HG02759 (cell line): Measurements from ENCODE around the gene SLC35D3.
"Not testable (repeated sequence)": the region's sequence is repeated elsewhere in the genome, so short reads cannot be mapped to it uniquely, and the experiment has no call there.

ENCODE experiments used
- ATAC-seq: cut with Tn5 transposase; IDR thresholded peaks from one replicate; pipeline ENCODE4 v1.9.1; 2021; ENCODE audit warnings: mild to moderate bottlenecking, moderate library complexity; ENCODE audit not compliant: unreplicated experiment

Gene SLC35D3

DNA sequence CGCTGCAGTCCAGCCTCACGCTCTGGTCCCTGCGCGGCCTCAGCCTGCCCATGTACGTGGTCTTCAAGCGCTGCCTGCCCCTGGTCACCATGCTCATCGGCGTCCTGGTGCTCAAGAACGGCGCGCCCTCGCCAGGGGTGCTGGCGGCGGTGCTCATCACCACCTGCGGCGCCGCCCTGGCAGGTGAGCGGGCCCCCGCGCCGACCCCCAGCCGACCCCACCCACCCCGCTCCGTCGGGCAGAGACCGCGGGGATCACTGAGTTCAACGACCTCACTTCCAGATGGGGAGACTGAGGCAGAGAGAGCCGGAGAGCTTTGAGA, 545 bp downstream of the SLC35D3 start:
- peak; percentile 33 for ATAC-seq

DNA sequence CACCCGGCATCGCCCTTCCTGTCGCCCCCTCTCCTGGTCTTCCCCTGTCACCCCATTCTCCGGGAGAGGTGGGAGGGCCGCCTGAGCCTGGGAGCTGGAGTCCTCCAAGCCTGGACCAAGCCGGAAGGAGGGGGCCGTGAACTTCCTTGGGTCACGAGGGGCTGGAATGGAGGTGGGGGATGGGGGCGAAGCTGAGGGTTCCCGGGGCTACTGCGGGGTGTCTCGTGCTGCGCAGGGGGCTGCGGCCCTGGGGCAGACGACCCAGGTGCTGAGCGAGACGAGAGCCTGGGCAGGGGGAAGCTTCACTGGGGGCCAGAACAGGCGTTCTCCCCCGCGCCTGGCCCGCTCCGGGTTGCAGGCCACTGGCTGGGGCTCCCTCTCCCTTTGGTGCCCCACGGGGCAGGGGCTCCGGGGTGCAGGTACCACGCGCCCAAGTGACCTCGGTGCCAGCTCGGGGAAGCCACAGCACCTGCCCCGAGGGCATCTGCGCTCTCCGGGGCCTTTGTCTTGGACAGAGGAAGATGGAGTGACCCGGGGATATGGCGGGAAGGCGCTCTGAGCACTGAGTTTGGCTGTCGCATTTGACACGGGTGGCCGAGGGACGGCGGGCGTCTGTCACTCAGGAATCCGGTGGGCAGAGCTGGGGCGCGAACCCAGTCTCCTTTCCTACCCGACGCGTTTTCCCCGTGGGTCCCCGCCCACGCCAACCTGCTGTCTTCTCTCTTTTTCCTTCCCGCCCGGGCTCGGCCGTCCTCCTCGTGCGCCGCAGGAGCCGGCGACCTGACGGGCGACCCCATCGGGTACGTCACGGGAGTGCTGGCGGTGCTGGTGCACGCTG, 1.2 kb downstream of the SLC35D3 start:
- no peak for ATAC-seq

GRCh38 chr6:136923954-136924673, 2.0 kb downstream of the SLC35D3 start:
- no peak for ATAC-seq

GRCh38 chr6:136926383-136926782, 4.3 kb downstream of the SLC35D3 start:
- ATAC-seq: no peak

DNA sequence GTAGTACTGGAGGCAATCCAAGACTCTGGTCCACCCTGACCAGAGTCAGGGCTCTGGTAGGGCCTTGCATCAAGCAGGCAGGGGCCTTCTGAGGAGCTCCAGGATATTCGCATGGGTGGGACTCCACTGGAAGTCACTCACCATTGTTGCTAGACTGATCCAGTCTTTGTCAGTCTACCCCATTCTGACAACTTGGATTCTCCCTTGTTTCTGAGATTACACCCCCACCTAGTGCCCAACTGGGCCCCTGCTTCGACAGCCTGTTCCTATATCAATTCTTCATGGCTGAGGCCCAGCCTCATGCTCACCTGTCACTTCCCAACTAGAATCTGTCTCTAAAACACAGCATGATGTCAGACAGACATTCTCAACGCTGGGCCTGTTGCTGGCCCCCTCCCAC, 5.2 kb downstream of the SLC35D3 start:
- no peak for ATAC-seq

DNA sequence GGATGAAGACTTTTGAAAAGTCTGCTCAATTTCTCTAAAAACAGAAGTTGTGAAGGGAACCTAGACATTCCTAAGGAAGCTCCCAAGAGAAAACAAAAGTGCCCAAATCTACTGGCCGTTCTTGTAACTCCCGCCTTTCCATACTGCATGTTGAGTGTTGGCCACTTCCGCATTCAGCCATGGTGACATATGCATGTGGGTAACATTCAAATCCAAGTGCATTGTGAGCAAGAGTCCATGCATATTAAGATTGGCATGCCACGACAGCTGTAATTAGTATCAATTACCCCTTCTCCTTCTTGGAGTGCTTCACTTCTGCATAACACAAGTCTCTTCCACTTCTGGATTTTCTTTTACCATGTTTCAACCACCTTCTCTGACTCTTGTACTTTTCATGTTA, 8.4 kb downstream of the SLC35D3 start:
- ATAC-seq: no peak

- no peak for ATAC-seq
These were observed 10.5 kb downstream of the SLC35D3 start for GRCh38 chr6:136932599-136932998.

- no peak for ATAC-seq
These were observed 23.0 kb downstream of the SLC35D3 start for GRCh38 chr6:136945072-136945471.

GRCh38 chr6:136945711-136946121, 23.6 kb downstream of the SLC35D3 start:
- ATAC-seq: no peak

- ATAC-seq: no peak
These were observed 24.9 kb downstream of the SLC35D3 start for GRCh38 chr6:136947037-136947436.

DNA sequence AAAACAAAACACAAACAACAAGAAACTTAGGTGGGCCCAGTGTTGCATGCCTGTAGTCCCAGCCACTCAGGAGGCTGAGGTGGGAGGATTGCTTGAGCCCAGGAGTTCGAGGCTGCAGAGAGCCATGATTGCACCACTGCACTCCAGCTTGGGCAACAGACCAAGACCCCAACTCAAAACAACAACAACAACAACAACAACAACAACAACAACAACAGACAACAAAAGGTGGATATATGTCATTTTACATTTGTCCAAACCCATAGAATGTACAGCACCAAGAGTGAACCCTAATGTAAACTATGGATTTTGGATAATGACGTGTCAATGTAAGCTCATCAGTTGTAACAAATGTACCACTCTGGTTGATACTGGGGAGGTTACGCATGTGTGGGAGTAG, 27.9 kb downstream of the SLC35D3 start:
- not testable (repeated sequence) for ATAC-seq

DNA sequence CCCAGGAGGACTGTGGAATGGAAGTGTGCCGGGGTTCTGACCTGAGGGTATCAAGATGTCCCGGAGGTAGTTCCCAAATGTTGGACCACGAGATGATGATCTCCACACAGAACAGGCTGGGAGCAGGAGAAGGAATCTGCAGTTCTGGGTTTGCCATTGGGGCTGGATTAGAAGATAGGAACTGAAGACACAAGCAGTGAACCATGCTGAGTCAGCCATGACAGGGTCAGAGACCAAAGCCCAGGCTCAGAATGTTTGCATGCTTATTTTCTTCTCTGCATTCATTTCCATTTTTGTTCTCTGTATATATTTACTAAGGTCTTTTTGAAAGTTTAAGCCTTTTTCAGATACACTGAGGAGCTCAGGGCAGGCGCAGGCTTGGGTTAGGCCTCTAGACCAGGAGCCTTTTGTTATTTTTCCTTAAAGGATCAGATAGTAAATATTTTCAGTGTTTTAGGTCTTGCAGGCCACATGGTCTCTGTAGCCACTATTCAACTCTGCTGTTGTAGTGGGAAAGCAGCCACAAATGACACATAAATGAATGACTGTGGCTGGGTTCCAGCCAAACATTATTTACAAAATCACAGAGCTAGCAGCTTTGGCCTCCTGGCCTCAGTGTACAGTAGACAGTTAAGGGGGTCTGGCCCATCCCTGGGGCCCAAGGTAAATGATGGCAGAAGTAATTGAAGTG, 28.5 kb downstream of the SLC35D3 start:
- ATAC-seq: no peak

DNA sequence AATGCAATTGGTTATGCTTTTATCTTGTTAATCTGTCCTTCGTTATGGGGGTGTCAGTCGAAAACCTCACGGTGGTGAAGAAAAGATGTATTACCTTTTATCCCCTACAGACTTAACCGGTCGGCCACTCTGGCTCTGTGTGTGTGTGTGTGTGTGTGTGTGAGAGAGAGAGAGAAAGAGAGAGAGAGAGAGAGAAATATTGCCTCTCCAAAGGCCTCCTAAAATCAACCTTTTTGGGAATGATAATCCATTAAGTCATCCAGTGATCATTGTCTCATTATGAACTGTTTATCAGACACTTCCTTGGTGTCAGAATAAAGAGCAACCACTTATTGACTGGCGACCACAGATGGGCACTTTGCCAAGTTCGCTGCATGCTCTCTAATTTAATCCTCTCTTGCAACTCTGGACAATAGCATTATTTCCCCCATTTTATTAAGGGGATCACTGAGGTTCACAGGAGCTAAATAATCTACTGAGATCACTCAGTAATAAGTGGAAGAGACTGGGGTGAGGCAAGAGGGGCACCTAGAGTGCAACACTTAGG, 30.7 kb downstream of the SLC35D3 start:
- no peak for ATAC-seq

- ATAC-seq: no peak
These were observed 33.0 kb downstream of the SLC35D3 start for GRCh38 chr6:136955123-136955522.

- ATAC-seq: no peak
These were observed 34.8 kb downstream of the SLC35D3 start for GRCh38 chr6:136956590-136957544.

GRCh38 chr6:136958168-136958567, 36.1 kb downstream of the SLC35D3 start:
- ATAC-seq: no peak

- no peak for ATAC-seq
These were observed 37.4 kb downstream of the SLC35D3 start for GRCh38 chr6:136959471-136959891.

- not testable (repeated sequence) for ATAC-seq
These were observed 37.8 kb downstream of the SLC35D3 start for GRCh38 chr6:136959935-136960334.

DNA sequence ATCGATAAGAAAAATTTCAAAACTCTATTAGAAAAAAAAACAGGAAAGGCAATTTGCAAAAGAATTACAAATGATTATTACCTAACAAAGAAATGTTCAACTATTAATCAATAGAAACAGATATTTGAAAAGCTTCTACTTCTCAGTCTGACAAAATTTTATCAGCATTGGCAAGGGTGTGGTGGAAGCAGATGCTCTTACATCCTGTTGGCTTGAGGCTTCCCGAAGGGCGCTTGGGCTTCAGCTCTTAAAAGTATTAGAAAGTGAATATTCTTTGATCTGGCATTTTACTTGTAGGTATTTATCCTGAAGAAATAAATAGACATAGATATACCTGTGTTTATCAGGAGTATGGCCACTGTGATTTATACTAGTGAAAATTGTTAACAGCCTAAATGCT, 38.7 kb downstream of the SLC35D3 start:
- no peak for ATAC-seq

DNA sequence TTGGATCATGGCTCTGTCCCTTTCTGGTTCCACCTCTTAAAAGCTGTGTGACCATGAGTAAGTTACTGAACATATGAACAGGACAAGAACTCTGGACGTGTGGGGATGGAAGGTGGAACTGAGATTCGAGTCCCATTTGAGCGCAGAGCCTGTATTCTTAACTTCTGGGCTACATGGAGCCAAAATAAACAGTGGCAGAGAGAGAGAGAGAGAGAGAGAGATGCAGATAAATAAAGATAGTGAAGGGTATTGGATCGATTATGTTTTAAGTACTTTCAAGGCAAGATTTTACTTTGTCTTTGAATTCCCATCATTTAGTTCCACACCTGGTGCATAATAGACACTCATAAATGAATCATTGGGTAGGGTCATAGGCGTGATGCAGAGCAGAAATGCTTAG, 39.7 kb downstream of the SLC35D3 start:
- no peak for ATAC-seq
